Measurements from ENCODE around the gene WNT5A.

DNA sequence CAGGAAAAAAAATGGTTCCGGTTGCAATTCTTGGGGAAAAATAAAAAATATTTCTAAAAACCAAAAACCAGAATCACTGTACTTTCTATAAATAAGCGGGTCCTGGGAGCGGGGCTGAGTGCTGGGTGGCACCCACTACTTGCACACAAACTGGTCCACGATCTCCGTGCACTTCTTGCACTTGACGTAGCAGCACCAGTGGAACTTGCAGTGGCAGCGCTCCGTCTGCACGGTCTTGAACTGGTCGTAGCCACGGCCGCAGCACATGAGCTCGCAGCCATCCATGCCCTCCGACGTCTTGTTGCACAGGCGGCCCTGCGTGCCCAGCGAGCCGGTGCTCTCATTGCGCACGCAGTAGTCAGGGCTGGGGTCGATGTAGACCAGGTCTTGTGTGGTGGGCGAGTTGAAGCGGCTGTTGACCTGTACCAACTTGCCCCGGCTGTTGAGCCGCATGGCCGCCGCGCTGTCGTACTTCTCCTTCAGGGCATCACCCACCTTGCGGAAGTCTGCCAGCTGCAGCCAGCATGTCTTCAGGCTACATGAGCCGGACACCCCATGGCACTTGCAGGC lies 17.1 kb downstream of the WNT5A start:
- no peak for TF ChIP-seq ATF3 (IDR thresholded peaks at IDR 0.05)
- no peak for TF ChIP-seq ATF3 (CRISPR knock-in tag; conservative IDR thresholded peaks at IDR 0.05)
- TF ChIP-seq CBFB (CRISPR knock-in tag; IDR thresholded peaks at IDR 0.05), result no peak
- TF ChIP-seq SNRNP70 (optimal IDR thresholded peaks at IDR 0.05; ENCODE audit: low read depth, low read length), result no peak

Measured in K562 (cell line).